Medulla oblongata (tissue), 1 donor: ENCODE data around the gene TP53BP2.

Experiments used
- DNase-seq: peaks from one replicate; pipeline ENCODE4 v3.0.0-alpha.2; 2015; ENCODE audit errors: extremely low spot score

TP53BP2 gene

DNA sequence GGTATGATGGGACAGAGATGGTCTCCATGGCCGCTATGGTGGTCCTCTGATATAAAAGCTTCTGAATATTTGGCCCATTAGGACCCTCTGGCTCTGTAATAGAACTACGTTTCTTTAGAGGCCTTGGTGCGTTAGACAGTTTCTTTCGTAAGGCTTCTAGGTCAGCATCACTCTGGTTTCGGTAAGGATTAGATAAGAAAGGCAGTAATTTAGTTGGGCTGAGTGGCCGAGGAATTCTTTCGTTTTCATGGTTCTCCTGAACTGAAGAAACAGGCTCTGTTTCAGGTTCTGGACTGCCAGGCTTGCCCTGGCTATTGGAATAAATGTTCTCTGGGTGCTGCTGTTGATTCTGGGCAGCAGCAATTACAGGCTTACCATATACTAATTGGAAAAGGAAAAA is 49.5 kb downstream of the TP53BP2 start:
- no peak for DNase-seq

DNA sequence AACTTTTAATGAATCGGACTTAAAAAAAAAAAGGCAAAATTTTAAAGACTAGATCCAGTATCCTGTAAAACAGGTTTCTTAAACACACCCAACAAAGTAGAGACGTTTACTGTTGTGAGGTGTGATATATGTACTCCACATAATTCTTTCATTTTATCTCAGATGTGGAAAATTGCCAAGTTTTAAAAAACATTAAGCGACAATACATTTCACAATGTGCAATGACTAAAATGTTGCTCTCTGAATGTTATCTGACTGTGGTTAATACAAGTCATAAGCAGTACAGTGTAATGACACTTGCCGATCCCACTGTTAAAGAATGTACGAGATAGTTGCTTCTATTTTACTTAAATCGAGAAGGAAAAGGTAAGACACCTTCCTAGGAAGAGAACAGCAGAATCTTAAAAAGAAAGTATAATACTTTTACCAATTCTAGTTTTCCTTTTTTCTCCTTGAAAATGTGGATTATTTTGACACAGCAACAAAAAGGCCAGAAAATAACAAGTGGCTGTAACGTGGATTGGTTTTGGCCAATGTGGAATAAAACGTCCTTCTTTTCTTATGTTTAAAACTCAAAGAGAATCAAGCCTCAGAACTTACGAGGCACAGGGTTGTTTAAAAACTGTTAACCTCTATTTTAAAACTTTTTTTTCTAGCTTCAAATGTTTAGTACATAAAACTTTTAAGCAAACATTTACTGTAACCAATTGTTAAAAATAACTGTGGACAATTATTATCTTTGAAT is 51.4 kb downstream of the TP53BP2 start:
- no peak for DNase-seq

DNA sequence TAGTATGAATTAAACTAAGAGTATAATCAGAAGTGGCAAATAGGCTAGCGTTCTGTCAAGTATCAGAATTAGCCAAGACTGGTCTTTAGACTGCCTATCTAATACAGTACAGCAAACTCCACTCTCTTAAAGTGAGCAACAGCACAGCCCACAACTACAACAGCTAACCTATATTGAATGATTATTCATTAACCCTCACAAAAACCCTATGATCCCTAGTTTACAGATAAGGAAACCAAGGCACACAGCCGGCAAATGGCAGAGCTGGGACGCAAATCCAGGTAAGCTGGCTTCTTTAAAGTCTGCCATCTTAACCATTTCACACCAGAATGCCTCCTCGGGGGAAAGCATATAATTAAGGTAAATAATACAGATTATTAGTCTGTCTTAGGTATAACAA is 52.0 kb downstream of the TP53BP2 start:
- DNase-seq: no peak

DNA sequence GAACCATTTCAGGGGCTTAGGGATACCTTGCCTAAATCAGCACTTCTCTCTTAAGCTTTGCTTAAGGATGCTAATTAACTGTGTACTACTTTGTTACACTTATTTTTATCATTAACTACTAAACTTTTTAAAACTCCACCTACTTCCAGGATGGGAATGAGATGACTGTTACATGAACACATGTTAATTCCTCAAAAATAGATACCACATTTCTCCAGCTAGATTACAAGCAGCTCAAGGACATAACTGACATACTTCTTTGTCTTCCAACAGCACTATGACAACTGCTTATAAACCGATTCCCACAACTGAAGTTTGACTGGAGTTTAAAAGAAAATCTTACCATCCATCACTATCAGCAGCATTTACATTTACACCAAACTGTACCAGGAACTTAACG is 53.7 kb downstream of the TP53BP2 start:
- DNase-seq: no peak

DNA sequence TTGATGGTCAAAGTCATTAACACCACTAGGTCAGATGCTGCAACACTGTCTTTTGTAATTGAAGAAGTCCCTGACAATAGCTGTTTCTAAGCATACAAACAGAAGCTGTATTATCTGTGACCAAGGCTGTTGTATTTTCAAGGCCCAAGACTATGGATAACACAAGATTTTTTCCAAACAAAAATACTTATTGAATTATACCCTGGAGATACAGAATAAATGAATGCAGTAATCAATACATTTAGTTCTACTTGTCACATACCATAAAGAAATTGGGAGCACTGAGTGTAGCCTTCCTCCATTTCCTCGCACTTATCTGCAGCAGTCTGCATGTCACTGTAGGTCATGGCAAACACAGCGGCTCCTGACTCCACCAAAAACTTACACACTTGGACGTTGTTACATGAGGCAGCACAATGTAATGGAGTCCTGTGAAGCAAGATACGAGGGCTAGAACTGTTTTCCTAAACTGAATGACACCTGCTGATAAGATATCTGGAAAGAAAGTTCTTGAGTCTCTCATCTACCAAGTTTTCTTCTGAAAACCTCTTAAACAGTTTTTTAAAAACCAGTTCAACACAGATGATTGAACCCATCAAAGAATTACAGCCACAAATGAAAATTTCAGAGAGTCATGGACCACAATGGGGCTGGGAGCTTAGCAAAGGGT is 56.9 kb downstream of the TP53BP2 start:
- peak; percentile 74 for DNase-seq

DNA sequence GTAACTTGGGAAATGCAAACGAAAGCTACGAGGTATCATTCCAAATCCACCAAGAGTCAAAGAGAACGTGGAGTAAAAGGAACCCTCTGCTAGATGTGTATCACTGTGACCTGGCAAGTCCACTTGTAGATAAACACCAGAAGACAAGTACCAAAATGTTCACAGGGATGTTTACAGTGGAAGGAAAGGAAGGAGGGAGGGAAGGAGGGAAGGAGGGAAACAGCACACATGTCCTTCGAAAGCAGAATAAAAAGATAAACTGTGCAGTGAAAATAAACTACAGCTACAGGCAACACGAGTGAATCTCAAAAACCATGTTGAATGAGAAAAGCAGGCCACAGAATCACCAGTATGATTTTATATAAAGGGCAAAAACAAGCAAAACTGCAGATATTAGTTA is 59.9 kb downstream of the TP53BP2 start:
- no peak for DNase-seq

DNA sequence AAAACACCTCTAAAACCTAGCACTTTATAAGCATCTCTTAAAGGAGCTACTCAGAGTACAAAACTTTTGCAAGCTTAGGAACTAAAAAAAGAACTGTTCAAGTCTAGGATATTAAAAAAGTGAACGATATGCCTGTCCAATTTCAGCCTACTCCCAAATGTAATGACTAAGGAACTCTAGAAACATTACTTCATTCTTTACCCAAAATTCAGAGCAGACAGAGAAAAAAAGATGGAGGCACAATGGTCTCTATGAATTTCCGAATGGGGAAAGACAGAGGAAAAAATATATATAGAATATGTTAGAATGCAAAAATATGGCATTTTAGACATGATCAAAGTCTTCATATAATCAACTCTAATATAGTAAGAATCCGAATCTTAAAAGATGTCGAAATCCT is 61.2 kb downstream of the TP53BP2 start:
- no peak for DNase-seq

DNA sequence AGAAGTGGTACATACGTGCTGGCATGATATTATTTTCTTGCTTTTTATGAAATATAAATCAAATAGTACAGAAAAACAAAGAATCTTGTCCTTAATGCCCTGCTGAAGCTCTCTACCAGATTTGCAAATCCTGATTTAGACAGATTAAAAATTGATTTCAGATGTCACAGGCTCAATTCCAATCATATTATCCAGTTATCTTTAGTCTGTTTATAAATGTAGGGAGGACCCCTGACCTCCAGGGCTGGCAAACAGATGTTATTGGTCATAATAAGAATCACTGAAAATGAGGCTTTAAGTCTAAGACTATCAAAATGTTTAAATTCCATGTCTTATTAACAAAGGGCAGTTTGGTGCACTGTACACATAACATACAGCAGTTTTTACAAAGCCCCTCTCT is 62.1 kb downstream of the TP53BP2 start:
- DNase-seq: no peak

DNA sequence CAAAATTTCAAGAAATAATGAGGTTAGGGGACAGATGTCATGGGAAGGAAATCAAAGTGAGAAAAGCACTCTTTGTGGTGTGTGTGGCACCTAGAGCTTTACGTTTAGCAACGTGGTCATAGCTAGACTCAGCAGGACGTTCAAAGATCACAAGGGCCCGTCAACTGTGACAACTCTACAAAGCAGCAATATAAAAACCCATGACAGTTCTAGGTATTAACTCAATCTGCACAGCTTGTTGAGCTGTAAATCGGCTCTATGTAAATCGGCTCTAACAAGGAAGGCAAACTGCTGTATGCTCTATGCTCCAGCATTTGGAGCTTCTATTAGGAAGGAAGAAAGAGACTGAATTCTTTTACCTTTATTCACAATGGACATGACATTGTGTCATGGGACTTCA is 64.8 kb downstream of the TP53BP2 start:
- DNase-seq: peak; percentile 37

DNA sequence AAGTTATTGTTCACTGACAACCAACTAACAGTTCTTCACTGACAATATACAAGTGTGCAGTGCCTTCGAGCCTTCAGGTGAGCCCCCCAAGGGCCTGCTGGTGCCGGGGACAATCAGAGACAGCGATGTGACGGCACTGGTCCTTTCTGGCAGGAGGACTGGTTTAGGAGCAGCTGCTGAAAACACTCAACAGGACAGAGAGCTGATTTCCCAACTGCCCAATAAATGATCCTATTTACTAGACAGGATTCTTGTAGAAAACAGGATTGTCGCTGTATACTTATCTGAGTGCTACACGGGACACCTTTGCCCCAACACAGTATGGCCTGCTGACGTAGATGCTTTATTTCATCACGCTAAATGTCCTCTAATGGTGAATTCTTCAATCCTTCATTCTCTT is 65.4 kb downstream of the TP53BP2 start:
- DNase-seq: peak; percentile 44

DNA sequence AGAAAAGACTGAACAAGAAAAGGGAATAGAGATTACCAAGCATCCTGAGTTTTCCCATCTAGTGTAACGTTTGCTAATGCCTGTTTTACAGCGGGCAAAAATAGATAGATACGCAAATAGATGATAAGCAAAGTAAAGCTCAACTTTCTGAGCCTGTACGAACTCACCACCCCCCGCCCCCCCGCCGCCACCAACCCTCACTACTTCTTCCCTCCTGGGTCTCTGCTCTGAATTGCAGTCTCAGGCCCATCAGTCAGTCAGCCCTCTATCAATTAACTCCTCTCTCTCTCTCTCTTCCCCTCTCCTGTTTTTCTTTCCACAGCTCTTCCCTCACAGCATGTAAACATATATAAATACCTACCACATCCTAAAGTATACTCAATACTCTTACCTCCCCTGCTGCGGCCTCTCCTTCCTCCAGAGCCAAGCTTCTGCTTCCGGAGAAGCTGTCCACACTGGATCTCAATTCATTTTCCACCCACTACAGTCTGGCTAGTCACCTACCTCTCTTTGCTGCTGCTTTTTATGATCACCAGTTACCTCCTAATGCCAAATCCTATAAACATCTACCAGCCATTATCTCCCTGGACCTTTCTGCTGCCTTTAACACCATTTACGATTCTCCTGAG is 68.8 kb downstream of the TP53BP2 start:
- DNase-seq: no peak

DNA sequence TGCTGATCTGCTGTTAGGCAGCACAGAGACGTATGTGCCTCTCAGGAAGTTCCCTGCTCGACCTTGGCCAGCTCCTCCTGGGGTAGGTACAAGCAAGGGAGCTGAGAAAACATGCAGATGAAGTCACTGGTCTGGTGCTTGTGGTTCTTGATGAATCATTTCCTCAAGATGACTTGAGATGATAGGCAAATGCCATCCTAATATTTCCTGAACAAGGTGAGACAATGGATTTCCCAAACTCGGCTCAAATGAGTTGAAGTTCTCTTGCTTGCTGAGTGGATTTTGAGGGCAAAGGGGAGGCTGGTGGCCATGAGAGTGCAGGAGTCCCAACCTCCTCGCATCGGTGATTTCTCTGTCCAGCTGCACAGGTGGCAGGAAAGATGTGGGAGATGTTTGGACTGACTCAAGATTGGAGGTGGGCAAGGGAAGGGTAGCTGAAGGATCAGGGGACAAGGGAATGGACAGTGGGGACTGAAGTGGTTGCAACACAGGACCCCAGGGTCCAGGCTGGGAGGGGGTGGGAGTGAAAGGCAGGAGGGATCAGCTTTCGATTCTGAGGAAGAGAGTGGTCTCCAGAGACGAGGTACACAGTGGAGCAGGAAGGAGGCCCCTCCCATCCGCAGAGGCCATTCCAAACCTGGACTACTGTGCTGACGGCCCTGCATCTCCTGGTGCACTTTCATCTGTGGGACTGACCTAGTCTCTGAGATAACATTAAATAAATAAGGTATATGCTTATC is 69.5 kb downstream of the TP53BP2 start:
- DNase-seq: no peak

DNA sequence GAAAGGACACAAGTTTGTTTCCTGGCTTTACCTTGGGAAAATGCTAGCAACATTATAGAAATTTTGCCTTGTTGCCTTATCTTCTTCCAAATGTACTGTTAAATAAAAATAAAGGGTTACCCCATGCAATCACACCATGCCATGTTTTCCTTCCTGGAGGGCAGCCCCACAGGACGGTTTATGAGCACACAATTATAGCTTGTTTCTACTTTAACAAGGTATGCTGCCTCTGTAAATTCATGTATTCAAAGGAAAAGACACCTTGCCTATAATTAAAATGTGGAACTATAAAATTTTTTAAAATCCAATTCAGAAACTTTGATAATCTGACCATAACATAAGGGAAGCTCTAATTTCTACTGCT is 70.1 kb downstream of the TP53BP2 start:
- no peak for DNase-seq

DNA sequence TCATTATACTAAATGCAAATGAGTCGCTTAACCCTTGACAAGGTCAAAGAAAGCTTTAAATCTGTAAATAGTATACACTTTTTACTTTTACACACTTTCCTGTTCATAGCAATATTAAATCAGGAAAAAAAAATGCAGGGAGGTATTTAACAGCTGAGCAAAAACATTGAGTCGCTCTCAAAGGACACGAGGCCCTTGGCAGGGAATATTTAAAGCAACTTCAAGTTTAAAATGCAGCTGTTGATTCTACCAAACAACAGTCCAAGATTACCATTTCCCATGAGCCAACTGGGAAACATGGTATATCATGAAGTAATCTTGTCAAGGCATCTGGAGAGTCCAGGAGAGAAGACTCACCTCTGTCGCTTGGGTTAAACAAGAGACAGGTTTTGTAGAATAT is 70.7 kb downstream of the TP53BP2 start:
- no peak for DNase-seq

DNA sequence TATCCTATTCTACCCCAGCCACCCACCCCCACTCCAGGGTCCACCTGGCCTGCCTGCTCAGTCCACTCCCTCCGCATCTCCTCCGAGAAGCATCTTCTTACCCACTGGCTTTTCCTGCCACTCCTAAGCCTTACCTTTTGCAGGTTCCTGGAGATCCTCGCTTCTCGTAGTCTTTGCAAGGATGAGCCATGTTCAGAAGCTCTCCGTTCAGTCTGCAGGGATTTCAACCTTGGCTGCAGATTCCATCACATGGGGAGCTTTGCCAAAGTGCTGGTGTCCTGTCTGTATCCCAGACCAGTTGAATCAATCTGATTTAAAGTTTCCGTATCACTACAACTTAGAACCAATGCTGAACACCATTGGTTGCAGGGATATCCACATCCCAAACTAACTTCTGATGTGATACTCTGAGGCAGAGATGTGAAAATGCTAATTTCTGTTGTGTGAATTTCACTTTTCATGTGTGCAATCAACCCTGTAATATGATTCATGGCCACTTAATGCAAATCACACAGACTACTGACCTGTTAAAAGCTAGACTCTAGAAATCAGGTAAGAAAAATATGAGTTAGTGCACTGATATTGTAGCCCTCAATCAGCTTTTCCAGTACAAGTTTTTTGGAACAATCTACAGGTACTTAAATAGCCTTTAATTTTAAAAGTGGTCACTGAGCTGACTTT is 71.5 kb downstream of the TP53BP2 start:
- DNase-seq: no peak

DNA sequence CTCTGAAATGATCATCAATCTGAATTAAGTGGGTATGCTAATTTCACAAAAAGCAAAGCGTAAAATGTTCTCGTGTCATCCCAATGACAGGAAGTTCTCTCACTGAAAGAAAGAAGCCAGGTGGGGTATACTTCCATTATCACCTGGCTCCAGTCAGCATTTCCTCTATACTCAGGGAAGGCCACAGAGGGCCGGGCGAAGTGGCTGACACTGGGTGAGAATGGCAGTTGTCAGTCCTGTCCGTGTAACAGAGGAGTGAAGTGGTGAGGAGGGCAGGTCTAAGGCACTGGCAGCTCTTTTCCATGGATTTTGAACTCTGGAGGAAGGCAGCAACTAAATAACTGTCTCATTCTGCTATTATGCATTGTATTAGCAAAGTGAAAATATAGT is 73.0 kb downstream of the TP53BP2 start:
- no peak for DNase-seq

DNA sequence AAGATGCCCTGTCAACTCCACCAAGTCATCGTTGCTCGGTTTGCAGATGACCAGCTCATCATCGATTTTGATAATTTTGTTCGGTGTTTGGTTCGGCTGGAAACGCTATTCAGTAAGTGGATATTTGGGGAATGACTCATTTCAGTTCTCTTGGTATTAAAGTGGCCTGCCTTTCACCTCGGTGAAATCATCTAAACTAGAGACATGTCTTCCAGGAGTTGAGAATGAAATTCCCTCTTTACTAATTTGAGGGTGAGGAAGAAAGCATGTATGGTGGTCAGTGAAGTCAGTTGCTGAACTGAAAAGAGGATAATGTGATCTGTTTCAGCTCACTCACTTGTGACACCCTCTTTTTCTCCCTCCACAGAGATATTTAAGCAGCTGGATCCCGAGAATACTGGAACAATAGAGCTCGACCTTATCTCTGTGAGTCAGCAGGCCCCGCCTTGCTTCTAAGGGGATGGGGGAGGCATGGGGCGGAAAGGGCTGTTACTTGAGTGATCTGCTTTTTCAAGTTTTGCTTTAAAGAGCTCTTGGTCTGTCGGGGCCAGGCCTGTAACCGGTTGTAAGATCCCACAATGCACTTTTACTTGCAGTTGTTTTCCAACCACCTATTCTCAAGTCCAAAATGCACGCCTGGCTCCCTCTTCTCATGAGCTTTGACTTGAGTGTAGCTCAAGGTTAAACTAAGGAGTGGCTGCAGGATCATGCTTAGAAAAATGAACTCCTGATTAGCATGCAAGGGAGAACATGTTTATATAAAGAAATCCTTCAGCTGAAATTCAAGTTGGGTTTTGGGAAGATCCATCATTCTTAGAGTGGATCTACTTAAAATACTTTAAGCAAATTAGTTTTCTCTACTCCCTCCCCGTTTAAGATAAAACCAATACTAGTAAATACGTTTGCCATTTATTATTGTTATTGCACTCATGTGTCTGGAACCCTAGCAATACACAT is 73.7 kb downstream of the TP53BP2 start:
- DNase-seq: peak; percentile 74

DNA sequence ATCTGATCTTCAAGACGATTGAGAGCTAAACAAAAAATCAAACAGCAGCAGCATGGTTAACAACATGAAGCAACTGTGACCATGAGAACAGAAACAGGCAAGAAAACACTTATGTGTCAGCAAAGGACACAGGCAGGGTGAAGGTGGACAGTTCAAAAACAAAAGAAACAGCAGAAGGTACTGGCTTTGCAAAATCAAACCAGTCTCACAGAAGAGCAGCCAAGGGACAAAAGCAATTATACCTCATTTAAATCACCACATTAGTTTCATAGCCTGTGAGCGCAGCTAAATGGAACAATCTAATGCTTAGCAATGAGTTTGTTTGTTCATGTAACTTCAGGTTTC is 74.3 kb downstream of the TP53BP2 start:
- peak; percentile 30 for DNase-seq

DNA sequence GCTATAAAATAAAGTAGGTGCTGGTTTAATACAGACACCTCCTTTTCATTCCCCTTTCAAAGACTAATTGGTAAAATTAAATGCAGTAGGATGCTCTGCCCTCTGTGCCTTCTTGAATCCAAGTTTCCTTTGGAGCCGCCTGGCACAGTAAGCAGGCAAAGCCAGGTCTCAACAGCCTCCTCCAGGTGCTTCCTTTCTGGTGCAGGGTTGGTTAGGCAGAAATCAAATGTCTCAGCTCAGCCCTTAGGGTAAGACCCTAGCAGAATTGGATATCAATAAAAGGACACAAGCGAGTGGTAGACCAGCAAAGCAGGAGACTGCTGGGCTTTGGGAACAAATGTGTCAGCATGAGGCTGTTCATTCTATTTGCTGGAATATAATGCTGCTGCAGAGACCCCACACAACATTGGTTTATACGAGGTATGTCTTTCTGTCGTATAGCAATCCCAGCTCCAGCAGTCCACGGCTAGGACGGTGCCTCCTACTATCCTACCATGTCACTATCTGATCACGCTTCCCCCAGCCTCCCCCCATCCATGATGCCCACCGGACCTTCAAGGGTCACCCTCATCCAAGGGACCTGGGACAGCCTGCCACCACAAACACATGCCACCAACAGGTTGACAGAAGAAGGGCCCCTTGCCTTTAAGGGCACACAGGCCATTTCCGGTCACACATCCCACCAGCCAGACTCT is 75.0 kb downstream of the TP53BP2 start:
- no peak for DNase-seq

DNA sequence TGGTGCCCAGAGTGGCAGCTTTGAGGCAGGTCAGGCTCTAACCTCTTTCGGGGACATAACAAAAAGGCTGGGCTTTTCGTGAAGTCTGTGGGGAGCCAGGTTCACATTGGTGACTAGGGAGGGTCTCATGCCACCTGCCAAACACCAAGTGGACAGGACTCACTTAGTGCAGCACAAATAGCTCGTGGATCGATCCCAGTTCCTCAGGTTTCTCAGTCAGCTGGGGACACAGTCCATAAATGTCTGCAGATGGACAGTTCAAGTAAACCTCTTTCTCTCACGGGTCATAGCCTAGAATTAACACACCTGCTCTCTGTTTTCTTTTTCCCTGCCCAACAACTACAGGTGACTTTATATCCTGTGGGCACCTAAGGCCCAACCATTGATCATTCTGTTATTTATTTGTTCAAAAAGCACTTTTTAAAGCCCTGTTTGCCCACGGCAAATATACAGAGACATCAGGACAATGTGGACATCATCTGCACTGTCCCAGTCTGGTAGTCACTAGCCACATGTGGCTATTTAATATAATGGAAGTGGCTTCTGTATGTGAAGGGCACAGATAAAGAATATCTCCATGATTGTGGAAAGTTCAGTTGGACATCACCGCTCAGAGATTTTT is 79.9 kb downstream of the TP53BP2 start:
- peak; percentile 32 for DNase-seq
